Pons (tissue), 1 donor: ENCODE measurements around the gene ITPK1.

Experiments used
- DNase-seq: peaks from one replicate; pipeline ENCODE4 v3.0.0-alpha.2; 2016; ENCODE audit warnings: low spot score

ITPK1 gene

GRCh38 chr14:92922883-92923743 lies 192.6 kb downstream of the ITPK1 start, which contains the start of gene CHGA:
TSS of gene CHGA (plus strand) at chr14:92923150. CDS start at chr14:92923360, 210 bp downstream.
- DNase-seq, result no peak

DNA sequence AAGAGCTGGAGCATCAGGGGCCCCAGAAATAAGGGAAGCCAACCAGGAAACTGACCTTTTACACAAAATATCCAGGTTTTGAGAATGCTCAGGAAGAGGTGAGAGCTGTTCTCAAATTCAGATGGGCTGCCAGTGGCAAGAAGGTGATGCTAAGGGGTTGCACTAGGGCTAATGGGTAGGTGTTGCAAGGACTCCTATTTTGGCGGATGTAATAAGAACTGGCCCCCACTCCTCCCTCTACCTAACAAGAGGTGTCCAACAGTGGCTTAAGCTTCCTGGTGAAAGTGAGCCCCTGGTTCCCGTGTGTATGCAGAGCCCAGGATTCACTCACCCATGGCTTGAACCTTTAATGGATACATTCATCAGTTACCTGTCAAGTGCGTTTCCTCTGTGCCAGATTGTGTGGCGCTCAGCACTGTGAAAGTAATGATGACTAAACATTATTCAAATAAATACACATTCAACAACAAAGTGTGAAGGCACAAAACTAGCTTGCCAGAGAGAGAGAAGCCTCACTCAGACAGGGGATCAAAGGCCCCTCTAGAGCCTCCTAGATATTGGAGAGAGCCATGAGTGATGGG lies 193.5 kb downstream of the ITPK1 start:
- DNase-seq, result no peak

DNA sequence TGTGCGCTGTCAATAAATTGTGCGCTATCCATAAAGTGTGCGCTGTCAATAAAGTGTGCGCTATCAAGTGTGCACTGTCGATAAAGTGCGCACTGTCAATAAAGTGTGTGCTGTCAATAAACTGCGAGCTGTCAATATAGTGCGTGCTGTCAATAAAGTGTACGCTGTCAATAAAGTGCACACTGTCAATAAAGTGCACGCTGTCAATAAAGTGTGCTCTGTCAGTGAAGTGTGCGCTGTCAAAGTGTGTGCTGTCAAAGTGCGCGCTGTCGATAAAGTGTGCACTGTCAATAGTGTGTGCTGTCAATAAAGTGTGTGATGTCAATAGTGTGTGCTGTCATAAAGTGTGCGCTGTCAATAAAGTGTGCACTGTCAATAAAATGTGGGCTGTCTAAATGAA lies 195.7 kb downstream of the ITPK1 start:
- DNase-seq, result no peak

DNA sequence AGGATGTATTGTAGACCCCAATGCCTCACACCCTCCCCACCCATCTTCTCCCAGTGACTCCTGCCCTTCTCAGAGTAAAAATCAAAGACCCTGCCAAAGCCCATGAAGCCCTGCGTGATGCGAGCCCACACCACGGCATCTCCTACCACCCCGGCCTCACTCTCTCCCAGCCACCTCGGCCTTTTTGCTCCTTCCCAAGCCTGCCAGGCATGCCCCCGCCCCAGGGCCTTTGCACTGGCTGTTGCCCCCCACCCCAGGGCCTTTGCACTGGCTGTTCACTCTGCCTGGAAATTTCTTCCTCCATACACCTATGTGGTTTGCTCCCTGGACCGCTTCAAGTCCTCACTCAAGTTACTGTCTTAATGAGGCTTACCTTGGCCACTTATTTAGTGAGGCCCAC lies 197.8 kb downstream of the ITPK1 start:
- DNase-seq, result no peak

- no peak for DNase-seq
Measured at GRCh38 chr14:92917041-92917940, 198.4 kb downstream of the ITPK1 start.

- DNase-seq, result no peak
Measured at GRCh38 chr14:92916201-92916600, 199.5 kb downstream of the ITPK1 start.

- DNase-seq, result no peak
Measured at GRCh38 chr14:92914087-92914656, 201.6 kb downstream of the ITPK1 start.

GRCh38 chr14:92907316-92907911 lies 208.3 kb downstream of the ITPK1 start:
- DNase-seq, result no peak

GRCh38 chr14:92906823-92907222 lies 208.9 kb downstream of the ITPK1 start:
- DNase-seq, result no peak

DNA sequence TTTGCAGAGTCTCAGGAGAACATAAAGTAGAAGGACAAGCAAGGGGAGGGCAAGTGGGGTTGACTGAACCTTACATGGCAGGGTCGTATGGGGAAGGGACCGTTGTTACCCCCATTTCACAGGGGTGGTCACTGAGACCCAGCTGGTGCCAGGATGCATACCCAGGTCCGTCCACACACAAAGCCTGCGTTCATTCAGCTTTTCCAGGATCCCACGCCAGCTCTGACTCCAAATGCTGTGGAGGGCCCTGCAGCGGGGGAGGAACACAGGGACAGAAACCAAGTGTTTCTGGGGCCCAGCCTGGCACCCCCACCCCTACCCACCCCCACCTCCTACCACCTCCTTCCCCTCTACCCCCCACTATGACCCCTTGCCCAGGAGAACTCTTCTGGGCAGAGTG lies 209.3 kb downstream of the ITPK1 start:
- DNase-seq, result no peak

GRCh38 chr14:92905667-92906066 lies 210.1 kb downstream of the ITPK1 start:
- DNase-seq, result no peak

DNA sequence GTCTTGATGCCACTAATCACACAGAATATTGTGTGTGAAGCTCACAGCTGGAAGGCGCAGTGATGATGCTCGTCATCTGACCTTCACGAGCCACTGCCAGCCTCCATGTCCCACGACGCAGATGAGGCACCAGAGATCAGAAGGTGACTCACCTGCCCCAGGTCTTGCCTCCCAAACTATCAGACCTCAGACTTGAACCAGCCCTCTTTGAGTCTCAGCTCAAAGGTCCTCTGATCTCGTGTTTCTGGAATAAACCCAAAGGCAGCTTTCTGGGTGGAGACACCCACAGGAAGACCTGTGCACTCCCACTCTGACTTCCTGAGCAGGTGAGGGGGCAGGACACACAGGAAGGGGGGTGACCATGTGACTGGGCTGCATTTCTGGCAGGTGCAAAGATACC lies 212.4 kb downstream of the ITPK1 start:
- no peak for DNase-seq

GRCh38 chr14:92902726-92903125 lies 213.0 kb downstream of the ITPK1 start:
- no peak for DNase-seq

GRCh38 chr14:92902191-92902590 lies 213.5 kb downstream of the ITPK1 start:
- no peak for DNase-seq

GRCh38 chr14:92900660-92901059 lies 215.1 kb downstream of the ITPK1 start:
- DNase-seq, result no peak

DNA sequence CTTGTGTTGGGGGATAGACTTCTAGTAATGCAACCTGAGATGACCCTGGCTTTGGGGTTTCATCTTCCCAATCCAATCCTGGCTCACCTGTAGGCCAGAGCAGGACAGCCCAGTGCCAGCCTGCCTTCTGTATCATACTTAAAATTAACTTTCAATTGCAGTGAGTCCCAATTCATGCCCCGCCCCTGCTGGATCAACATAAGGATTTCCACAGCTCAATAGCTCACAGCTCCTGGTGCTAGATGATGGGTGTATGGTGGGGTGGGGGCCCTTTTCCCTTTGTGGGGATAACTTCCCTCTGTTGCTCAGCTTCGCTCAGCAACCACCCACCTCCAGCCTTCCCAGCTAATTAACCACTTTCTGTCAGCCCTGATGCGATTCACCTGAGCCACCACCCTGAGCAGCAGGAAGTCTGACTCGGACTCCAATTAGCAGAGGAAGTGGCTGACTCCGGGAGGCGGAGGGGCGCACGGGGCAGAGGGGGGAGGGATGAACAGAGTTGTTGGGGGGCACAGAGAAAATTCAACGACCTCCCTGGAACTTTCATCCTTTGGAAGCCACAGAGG lies 217.1 kb downstream of the ITPK1 start:
- no peak for DNase-seq

DNA sequence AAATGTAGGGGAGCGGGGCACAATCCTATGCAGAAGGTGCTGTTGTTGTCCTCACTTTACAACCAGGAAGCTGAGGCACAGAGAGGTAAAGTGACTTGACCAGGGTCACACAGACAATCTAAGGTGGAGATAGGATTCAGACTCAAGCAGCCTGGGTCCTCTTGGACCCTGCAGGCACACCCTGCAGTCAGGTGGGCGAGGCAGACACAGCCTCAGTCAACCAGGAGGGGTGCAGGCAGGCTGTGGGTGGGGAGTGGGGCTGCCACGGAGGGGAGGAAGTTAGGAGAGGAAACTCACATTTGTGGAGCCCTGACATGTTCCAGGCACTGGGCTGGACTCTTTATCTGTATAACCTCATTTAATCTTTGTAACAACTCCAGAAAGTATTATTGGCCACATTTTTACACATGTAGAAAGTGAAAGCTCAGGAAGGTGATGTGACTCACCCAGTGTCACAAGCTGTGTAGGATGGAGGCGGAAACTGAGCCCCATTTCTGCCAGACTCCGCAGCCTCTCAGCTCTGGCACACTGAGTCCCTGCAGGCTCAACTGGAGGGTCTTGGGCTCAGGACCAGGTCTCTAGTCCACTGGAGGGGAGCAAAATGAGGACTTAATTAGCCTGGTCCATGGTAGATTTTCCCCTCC lies 217.7 kb downstream of the ITPK1 start:
- no peak for DNase-seq

- DNase-seq, result no peak
Measured at GRCh38 chr14:92895352-92895878, 220.3 kb downstream of the ITPK1 start.

GRCh38 chr14:92892589-92892988 lies 223.1 kb downstream of the ITPK1 start:
- no peak for DNase-seq

- DNase-seq, result no peak
Measured at GRCh38 chr14:92890830-92891588, 224.7 kb downstream of the ITPK1 start.
